PFSK-1 (cell line): Measurements from ENCODE around the gene LYL1.

ENCODE experiments used
- FOXP2 ChIP-seq: optimal IDR thresholded peaks from 2 replicates; pipeline ENCODE3; 2011; ENCODE audit warnings: borderline replicate concordance, control low read depth, inconsistent platforms; ENCODE audit not compliant: insufficient read depth; ENCODE audit errors: extremely low read length, extremely low read depth
- POLR2AphosphoS5 ChIP-seq: IDR thresholded peaks from 2 replicates; pipeline ENCODE4 v1.6.1; 2012; ENCODE audit warnings: low read depth, mild to moderate bottlenecking, control low read depth, low read length, moderate library complexity
- SIN3A ChIP-seq: IDR thresholded peaks from 2 replicates; pipeline ENCODE4 v1.6.1; 2012; ENCODE audit warnings: mild to moderate bottlenecking, low read length, moderate library complexity, borderline replicate concordance; ENCODE audit not compliant: insufficient read depth
- TAF1 ChIP-seq: IDR thresholded peaks from 2 replicates; pipeline ENCODE4 v1.6.1; 2012; ENCODE audit warnings: low read length, control low read depth, borderline replicate concordance; ENCODE audit not compliant: insufficient read depth
- TF ChIP-seq, protein P1 (sequence below), 2 experiments: IDR thresholded peaks; 2 replicates each; pipeline versions ENCODE4 v1.6.1 to v1.8.0; 2011 to 2012; ENCODE audit warnings: low read depth in 2 of 2, low read length in 2 of 2, control low read depth in 1 of 2, inconsistent platforms in 1 of 2, mild to moderate bottlenecking in 1 of 2, moderate library complexity in 1 of 2; ENCODE audit not compliant: insufficient read depth in 1 of 2

DNA sequence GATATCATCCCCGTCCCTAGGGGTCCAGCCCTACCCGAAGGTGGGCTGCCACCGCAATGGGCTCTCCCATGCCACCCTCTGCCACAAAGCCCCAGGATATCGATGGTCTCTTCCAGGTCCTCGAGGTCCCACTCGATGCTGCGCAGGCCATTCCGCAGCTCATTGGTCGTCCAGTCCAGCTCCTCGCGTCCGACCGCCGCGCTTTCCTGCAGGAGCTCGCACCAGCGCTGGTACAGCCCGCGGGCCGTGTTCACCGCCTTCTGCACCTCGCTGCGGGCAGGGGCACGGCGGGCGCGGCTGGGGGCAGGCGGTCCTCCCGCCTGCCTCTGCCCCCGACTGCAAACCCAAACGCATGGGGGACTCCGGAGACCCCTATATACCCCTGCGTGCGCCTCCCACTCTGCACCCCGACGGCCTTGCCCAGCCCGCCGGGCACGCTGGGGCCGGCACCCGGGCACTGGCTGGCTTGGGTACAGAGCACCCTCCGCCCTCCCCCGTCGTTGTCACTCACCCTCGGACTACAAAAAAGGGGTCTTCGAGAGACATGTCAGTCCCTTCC, 47.0 kb upstream of the LYL1 start:
- TF ChIP-seq TAF1 = no peak
- TF ChIP-seq, protein P1, sequence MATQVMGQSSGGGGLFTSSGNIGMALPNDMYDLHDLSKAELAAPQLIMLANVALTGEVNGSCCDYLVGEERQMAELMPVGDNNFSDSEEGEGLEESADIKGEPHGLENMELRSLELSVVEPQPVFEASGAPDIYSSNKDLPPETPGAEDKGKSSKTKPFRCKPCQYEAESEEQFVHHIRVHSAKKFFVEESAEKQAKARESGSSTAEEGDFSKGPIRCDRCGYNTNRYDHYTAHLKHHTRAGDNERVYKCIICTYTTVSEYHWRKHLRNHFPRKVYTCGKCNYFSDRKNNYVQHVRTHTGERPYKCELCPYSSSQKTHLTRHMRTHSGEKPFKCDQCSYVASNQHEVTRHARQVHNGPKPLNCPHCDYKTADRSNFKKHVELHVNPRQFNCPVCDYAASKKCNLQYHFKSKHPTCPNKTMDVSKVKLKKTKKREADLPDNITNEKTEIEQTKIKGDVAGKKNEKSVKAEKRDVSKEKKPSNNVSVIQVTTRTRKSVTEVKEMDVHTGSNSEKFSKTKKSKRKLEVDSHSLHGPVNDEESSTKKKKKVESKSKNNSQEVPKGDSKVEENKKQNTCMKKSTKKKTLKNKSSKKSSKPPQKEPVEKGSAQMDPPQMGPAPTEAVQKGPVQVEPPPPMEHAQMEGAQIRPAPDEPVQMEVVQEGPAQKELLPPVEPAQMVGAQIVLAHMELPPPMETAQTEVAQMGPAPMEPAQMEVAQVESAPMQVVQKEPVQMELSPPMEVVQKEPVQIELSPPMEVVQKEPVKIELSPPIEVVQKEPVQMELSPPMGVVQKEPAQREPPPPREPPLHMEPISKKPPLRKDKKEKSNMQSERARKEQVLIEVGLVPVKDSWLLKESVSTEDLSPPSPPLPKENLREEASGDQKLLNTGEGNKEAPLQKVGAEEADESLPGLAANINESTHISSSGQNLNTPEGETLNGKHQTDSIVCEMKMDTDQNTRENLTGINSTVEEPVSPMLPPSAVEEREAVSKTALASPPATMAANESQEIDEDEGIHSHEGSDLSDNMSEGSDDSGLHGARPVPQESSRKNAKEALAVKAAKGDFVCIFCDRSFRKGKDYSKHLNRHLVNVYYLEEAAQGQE (IDR thresholded peaks at IDR 0.05; ENCODE audit: insufficient read depth in 1 of 2, low read depth in 2 of 2, low read length in 2 of 2) = no peak
- TF ChIP-seq POLR2AphosphoS5 = no peak
- TF ChIP-seq SIN3A = 0 out of 2 replicates have a peak, but pooled peaks have one; percentile 3
- no peak for TF ChIP-seq FOXP2
